Measurements from ENCODE around the gene ACTRT2.

Gene ACTRT2

DNA sequence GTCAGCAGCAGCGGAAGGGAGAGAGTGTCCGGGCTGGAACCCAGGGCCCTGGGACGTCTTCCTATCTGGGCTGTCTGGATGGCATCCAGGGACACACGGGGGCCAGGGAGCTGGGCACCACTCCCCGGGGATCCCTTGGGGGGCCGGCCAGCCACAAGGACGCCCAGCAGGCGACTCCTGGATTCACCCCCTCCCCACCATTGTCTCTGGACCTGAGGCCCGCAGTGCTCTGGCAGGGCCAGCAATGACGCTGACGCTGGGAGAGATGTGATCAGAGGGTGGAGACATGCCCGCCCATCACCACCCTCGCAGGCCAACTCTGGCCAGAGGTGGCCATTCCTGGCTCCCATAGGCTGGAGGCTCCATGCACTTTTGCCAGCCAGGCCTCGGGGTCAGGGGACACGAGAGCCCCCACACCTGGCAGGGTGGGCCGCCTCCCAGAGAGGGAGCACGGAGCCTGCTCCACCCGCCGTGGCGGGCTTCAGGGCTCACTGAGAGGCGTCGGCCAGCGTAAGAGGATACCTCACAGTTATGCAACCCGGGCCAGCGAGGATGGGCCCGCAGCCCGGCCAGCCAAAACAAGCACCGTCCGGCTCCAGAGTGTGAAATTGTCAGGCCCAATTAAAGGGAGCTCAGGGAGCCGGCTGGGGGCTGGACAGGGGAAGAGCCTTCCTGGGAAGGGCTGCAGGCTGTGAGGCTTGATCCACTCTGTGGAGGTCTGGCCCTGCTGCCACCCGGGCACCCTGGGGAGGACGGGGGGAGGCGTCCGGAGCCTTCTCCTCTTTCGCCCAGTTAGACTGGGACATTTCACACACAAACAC is 10.3 kb downstream of the ACTRT2 start:
- H3K27me3 ChIP-seq (ENCODE audit: insufficient read depth, insufficient read length): no peaks in the 10 kb centered on the region
- H3K36me3 ChIP-seq (ENCODE audit: insufficient read depth, insufficient read length, low read length): no peaks in the 10 kb centered on the region
- no peak overlapping the region for H3K9ac ChIP-seq (ENCODE audit: insufficient read length, low read depth)
- peaks cover 3% of the 10 kb centered on the region for H3K4me1 ChIP-seq (ENCODE audit: insufficient read depth, insufficient read length)
- H3K9me3 ChIP-seq (ENCODE audit: insufficient read depth, low read length): no peaks in the 10 kb centered on the region
- TF ChIP-seq YY1 (IDR thresholded peaks at IDR 0.05; ENCODE audit: insufficient read depth, insufficient read length) (no peak), ZNF274 (IDR thresholded peaks at IDR 0.05; ENCODE audit: low read depth, low read length) (no peak), SUZ12 (IDR thresholded peaks at IDR 0.05; ENCODE audit: extremely low read depth, insufficient read depth, insufficient read length) (no peak)
- no peak for DNase-seq (ENCODE audit: low read depth, low spot score)
- no peak overlapping the region for H3K4me3 ChIP-seq (ENCODE audit: insufficient read length, low read depth)

DNA sequence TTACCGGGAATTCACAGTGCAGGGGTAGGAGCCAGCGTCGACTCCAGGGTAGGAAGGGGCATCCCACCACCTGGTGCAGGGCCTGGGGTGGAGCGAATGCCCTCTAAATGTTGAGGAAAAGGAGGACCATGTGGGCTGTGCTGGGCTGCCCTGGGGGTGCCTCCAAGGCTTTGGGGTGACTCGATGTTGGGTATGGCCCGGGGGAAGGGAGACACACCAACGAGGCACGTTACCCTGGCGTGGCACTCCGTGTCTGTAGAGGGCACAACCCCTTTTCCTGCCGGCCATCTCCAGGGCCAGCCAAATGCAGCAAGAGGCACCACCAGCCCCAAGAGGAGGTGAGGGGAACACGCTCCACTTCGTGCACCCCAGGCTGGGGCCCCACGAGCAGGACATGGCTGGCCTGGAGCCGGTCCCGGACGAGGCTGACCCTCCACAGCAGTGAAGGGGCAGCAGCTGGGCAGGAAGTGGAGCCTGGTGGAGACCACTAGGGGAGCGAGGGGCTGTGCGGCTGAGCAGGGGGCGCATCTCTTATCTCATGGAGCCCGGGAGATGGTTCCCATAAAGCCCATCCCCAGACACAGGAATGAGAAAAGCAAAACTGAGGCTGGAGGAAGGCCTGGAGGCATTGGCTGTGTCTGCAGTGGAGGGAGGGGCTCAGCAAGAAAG is 11.2 kb downstream of the ACTRT2 start:
- H3K9me3 ChIP-seq (ENCODE audit: insufficient read depth, low read length): no peaks in the 10 kb centered on the region
- TF ChIP-seq ZNF274 (IDR thresholded peaks at IDR 0.05; ENCODE audit: low read depth, low read length) (no peak), YY1 (IDR thresholded peaks at IDR 0.05; ENCODE audit: insufficient read depth, insufficient read length) (no peak), SUZ12 (IDR thresholded peaks at IDR 0.05; ENCODE audit: extremely low read depth, insufficient read depth, insufficient read length) (no peak)
- no peak for DNase-seq (ENCODE audit: low read depth, low spot score)
- no peaks in the 10 kb centered on the region for H3K27me3 ChIP-seq (ENCODE audit: insufficient read depth, insufficient read length)
- H3K36me3 ChIP-seq (ENCODE audit: insufficient read depth, insufficient read length, low read length): no peaks in the 10 kb centered on the region
- H3K4me3 ChIP-seq (ENCODE audit: insufficient read length, low read depth): no peak overlapping the region
- H3K4me1 ChIP-seq (ENCODE audit: insufficient read depth, insufficient read length): peaks cover 3% of the 10 kb centered on the region
- no peak overlapping the region for H3K9ac ChIP-seq (ENCODE audit: insufficient read length, low read depth)

- Histone ChIP-seq H3K27me3 (ENCODE audit: insufficient read depth, insufficient read length) (no peaks in the 10 kb centered on the region), H3K9ac (ENCODE audit: insufficient read length, low read depth) (no peak overlapping the region), H3K4me3 (ENCODE audit: insufficient read length, low read depth) (no peak overlapping the region), H3K4me1 (ENCODE audit: insufficient read depth, insufficient read length) (peaks cover 3% of the 10 kb centered on the region), H3K9me3 (ENCODE audit: insufficient read depth, low read length) (no peaks in the 10 kb centered on the region), H3K36me3 (ENCODE audit: insufficient read depth, insufficient read length, low read length) (no peaks in the 10 kb centered on the region)
- TF ChIP-seq ZNF274 (IDR thresholded peaks at IDR 0.05; ENCODE audit: low read depth, low read length): no peak
- no peak for DNase-seq (ENCODE audit: low read depth, low spot score)
Observed at GRCh38 chr1:3033040-3033789, 11.9 kb downstream of the ACTRT2 start.

GRCh38 chr1:3033790-3034090 is 12.5 kb downstream of the ACTRT2 start:
- Histone ChIP-seq H3K9ac (ENCODE audit: insufficient read length, low read depth) (no peak overlapping the region), H3K4me1 (ENCODE audit: insufficient read depth, insufficient read length) (peaks cover 3% of the 10 kb centered on the region), H3K4me3 (ENCODE audit: insufficient read length, low read depth) (no peak overlapping the region), H3K9me3 (ENCODE audit: insufficient read depth, low read length) (no peaks in the 10 kb centered on the region), H3K36me3 (ENCODE audit: insufficient read depth, insufficient read length, low read length) (no peaks in the 10 kb centered on the region), H3K27me3 (ENCODE audit: insufficient read depth, insufficient read length) (no peaks in the 10 kb centered on the region)
- no peak for DNase-seq (ENCODE audit: low read depth, low spot score)
- TF ChIP-seq SUZ12 (IDR thresholded peaks at IDR 0.05; ENCODE audit: extremely low read depth, insufficient read depth, insufficient read length) (no peak), ZNF274 (IDR thresholded peaks at IDR 0.05; ENCODE audit: low read depth, low read length) (no peak), YY1 (IDR thresholded peaks at IDR 0.05; ENCODE audit: insufficient read depth, insufficient read length) (no peak)

DNA sequence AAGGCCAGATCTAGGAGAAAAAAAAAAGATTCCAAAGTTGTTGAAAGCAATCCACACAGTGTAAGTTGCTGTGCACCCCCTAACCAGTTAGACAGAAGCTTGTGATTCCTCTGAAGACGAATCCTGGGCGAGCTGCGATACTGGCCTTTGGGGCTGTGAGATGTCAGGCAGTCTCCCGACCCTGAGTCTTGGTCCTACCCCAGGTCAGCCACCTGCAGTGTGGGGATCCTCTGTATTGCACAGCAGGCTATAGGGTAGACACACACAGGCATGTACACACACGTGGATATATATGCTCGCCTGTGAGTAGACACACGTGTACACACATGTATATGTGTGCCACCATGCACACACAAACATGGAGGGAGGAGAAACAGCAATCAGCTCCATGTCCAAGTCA is 12.9 kb downstream of the ACTRT2 start:
- no peak for TF ChIP-seq YY1 (IDR thresholded peaks at IDR 0.05; ENCODE audit: insufficient read depth, insufficient read length)
- no peak for TF ChIP-seq ZNF274 (IDR thresholded peaks at IDR 0.05; ENCODE audit: low read depth, low read length)
- no peak for TF ChIP-seq SUZ12 (IDR thresholded peaks at IDR 0.05; ENCODE audit: extremely low read depth, insufficient read depth, insufficient read length)
- H3K4me3 ChIP-seq (ENCODE audit: insufficient read length, low read depth): no peak overlapping the region
- DNase-seq (ENCODE audit: low read depth, low spot score): no peak
- H3K4me1 ChIP-seq (ENCODE audit: insufficient read depth, insufficient read length): peaks cover 3% of the 10 kb centered on the region
- H3K36me3 ChIP-seq (ENCODE audit: insufficient read depth, insufficient read length, low read length): no peaks in the 10 kb centered on the region
- no peak overlapping the region for H3K9ac ChIP-seq (ENCODE audit: insufficient read length, low read depth)
- H3K27me3 ChIP-seq (ENCODE audit: insufficient read depth, insufficient read length): no peaks in the 10 kb centered on the region
- H3K9me3 ChIP-seq (ENCODE audit: insufficient read depth, low read length): no peaks in the 10 kb centered on the region

DNA sequence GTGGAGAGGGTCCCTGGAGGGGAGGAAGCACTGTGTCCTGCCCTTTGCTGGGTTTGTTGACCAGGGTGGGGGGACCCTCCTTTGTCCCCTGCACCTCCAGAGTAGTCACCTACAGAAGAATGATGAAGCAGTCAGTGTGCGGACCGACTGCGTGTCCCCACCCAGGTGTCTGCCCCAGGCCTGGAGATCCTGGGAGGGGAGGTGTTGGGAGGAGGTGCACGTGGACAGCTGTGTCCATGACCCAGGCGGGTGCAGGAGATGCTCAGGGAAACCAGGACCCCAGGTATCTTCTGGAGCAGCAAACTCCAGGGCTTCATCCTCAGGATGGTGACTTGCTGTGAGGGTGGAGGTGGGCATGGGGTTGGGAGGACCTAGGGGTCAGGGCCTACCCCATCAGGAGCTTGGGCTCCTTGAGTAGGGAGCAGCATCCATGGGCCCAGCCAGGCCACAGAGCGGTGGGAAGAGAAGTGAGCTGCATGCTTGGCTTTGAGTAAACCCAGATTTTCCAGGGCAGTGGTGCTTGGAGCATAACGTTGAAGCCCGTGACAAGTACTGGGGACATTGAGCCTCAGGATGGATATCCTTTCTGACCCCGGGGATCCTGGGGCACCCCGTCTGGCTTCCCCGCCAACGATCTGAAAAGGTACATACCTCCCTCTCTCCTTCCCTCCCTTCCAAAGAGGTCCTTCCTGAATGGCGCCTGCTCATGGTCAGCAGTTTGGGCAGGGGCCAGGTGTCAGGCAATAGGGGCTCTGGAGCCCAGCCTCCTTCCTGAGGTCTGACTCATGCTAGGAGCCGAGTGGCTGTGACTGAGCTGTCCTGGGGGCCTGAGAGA is 13.7 kb downstream of the ACTRT2 start:
- H3K27me3 ChIP-seq (ENCODE audit: insufficient read depth, insufficient read length): no peaks in the 10 kb centered on the region
- no peak overlapping the region for H3K9ac ChIP-seq (ENCODE audit: insufficient read length, low read depth)
- H3K4me3 ChIP-seq (ENCODE audit: insufficient read length, low read depth): no peak overlapping the region
- TF ChIP-seq SUZ12 (IDR thresholded peaks at IDR 0.05; ENCODE audit: extremely low read depth, insufficient read depth, insufficient read length) (no peak), ZNF274 (IDR thresholded peaks at IDR 0.05; ENCODE audit: low read depth, low read length) (no peak), YY1 (IDR thresholded peaks at IDR 0.05; ENCODE audit: insufficient read depth, insufficient read length) (no peak)
- peaks cover 3% of the 10 kb centered on the region for H3K4me1 ChIP-seq (ENCODE audit: insufficient read depth, insufficient read length)
- DNase-seq (ENCODE audit: low read depth, low spot score): no peak
- no peaks in the 10 kb centered on the region for H3K36me3 ChIP-seq (ENCODE audit: insufficient read depth, insufficient read length, low read length)
- no peaks in the 10 kb centered on the region for H3K9me3 ChIP-seq (ENCODE audit: insufficient read depth, low read length)

Data from NT2/D1 (cell line).